ENCODE data around the gene NSDHL. TPM values are rescaled to one million over a fixed set of nuclear protein-coding genes. Genes with fewer than 3 reads are reported as not detected.

Gene NSDHL
- total RNA-seq, 2 donors from 2014 or later, result 21.1 to 22.2 TPM

DNA sequence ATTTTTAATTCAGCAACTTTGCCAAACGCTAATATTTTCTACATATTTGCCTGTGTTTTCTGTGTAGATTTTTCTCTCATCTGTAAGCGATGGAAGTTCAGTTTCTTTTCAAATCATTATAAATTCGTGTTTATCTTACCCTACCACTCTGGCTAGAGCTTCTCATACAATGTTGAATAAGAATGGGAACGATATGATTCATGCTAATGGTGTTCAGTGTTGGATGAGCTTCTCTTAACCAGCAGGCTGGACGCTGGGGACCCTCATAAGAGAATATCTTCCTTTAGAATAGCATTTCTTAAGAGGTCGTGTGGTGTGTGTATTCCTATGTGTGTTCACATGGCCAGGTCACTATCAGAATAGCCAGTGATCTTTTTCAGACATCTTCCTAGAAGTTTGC is 31.0 kb downstream of the NSDHL start:
- Mint-ChIP-seq H3K4me3 (no peak overlapping the region), H3K4me1 (ENCODE audit: low read depth in 2 of 2) (no peaks in the 10 kb centered on the region), H3K36me3 (peaks cover 6% of the 10 kb centered on the region), H3K27ac (no peak overlapping the region), H3K9me3 (no peaks in the 10 kb centered on the region), H3K27me3 (peaks cover 0 to 4% of the 10 kb centered on the region in 2 donors)
- ATAC-seq (no peak), DNase-seq (ENCODE audit: low spot score) (no peak)

GRCh38 chrX:152865232-152865920 is 34.5 kb downstream of the NSDHL start:
- DNase-seq (ENCODE audit: low spot score) (no peak), ATAC-seq (no peak)
- Mint-ChIP-seq H3K36me3 (peaks cover 6% of the 10 kb centered on the region), H3K27me3 (peaks cover 0 to 2% of the 10 kb centered on the region in 2 donors), H3K4me3 (no peak overlapping the region), H3K27ac (no peak overlapping the region), H3K4me1 (ENCODE audit: low read depth in 2 of 2) (no peaks in the 10 kb centered on the region), H3K9me3 (no peaks in the 10 kb centered on the region)

GRCh38 chrX:152866386-152866785 is 35.5 kb downstream of the NSDHL start:
- Mint-ChIP-seq H3K27ac (no peak overlapping the region), H3K9me3 (no peaks in the 10 kb centered on the region), H3K4me3 (no peak overlapping the region), H3K27me3 (no peaks in the 10 kb centered on the region), H3K4me1 (ENCODE audit: low read depth in 2 of 2) (no peaks in the 10 kb centered on the region), H3K36me3 (peaks cover 6% of the 10 kb centered on the region)
- DNase-seq (ENCODE audit: low spot score), result no peak
- no peak for ATAC-seq

DNA sequence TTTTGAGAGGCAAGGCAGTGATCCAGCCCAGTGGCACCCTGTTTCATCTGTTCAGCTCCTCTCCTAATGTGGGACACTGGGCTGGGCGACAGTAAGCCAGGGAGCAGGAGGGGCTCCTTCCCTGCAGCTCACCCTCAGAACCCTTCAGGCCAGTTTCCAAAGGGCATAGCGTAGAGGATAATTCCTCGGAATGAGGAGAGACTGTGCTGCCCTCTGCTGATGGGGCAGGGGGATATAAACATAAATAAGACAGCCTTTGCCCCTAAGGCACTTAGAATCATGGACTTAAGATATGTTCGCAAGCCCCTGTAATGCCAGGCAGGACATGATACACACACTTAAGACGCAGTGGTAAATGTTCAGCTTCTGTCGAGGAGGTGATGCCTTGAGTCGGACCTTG is 39.1 kb downstream of the NSDHL start:
- no peak for ATAC-seq
- no peak overlapping the region for H3K27ac Mint-ChIP-seq
- H3K27me3 Mint-ChIP-seq, result peaks cover 0 to 2% of the 10 kb centered on the region in 2 donors
- H3K9me3 Mint-ChIP-seq, result no peaks in the 10 kb centered on the region
- peaks cover 12 to 15% of the 10 kb centered on the region in 2 donors for H3K4me1 Mint-ChIP-seq (ENCODE audit: low read depth in 2 of 2)
- H3K4me3 Mint-ChIP-seq, result no peak overlapping the region
- no peaks in the 10 kb centered on the region for H3K36me3 Mint-ChIP-seq
- no peak for DNase-seq (ENCODE audit: low spot score)

DNA sequence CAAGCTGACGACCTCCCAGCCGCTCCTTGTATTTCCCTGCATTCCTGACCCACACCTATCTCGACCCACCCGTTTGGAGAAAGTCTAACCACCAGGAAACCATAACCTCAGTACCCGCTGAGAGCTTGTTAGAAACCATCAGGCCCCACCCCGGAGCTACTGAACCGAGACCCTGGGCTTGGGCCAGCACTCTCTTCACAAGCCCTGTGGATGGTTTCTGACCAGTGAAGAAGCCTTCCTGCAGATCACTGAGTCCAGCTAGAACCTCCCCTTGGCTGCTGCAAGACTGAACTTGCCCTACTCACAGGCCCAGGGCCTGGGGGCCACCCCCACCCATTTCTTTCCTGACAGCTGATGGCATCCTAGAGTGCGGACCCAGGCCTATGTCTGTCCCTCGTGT is 40.4 kb downstream of the NSDHL start:
- Mint-ChIP-seq H3K36me3 (no peaks in the 10 kb centered on the region), H3K4me3 (no peak overlapping the region), H3K27me3 (peaks cover 0 to 6% of the 10 kb centered on the region in 2 donors), H3K27ac (no peak overlapping the region), H3K4me1 (ENCODE audit: low read depth in 2 of 2) (peaks cover 12 to 15% of the 10 kb centered on the region in 2 donors), H3K9me3 (no peaks in the 10 kb centered on the region)
- ATAC-seq, result no peak
- DNase-seq (ENCODE audit: low spot score), result no peak

DNA sequence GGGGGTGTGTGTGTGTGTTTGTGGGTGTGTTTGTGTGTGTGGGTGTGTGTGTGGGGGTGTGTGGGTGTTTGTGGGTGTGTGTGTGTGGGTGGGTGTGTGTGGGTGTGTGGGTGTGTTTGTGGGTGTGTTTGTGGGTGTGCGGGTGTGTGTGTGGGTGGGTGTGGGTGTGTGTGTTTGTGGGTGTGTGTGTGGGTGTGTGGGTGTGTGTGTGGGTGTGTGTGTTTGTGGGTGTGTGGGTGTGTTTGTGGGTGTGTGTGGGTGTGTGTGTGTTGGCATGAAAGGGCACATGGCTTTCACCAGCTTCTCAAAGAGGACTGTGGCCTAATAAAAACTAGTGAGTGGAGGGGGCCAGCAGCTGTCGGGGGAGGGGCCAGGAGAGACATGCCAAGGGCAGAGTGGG is 41.7 kb downstream of the NSDHL start:
- Mint-ChIP-seq H3K36me3 (no peaks in the 10 kb centered on the region), H3K27me3 (peaks cover 0 to 12% of the 10 kb centered on the region in 2 donors), H3K27ac (peak overlapping the region in 1 of 2 donors; percentile 66), H3K4me3 (no peak overlapping the region), H3K9me3 (no peaks in the 10 kb centered on the region), H3K4me1 (ENCODE audit: low read depth in 2 of 2) (peaks cover 12 to 15% of the 10 kb centered on the region in 2 donors)
- DNase-seq (ENCODE audit: low spot score) (no peak), ATAC-seq (no peak)

DNA sequence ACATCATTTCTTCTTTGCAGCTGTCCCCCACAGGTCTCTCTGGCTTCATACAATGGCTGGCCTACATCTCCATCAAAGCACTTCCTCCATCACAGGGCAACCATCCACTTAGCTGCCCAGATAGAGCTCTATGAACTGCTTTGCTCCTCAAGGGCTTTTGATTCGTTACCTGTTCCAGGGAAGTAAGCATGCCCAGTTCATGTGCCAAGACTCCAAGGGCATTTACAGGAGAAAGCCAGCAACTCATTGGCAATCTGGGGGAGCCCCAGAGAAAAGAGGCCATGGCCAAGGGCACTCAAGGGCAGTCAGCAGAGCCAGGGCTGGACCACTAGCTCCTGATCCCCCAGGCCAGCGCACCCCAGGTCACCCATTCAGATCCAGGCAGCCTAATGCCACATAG is 42.5 kb downstream of the NSDHL start:
- Mint-ChIP-seq H3K27ac (peak overlapping the region in 1 of 2 donors; percentile 84), H3K36me3 (no peaks in the 10 kb centered on the region), H3K27me3 (peaks cover 0 to 13% of the 10 kb centered on the region in 2 donors), H3K4me1 (ENCODE audit: low read depth in 2 of 2) (peaks cover 12 to 15% of the 10 kb centered on the region in 2 donors), H3K4me3 (no peak overlapping the region), H3K9me3 (no peaks in the 10 kb centered on the region)
- no peak for ATAC-seq
- DNase-seq (ENCODE audit: low spot score), result no peak

- no peak overlapping the region for H3K27ac Mint-ChIP-seq
- no peak overlapping the region for H3K4me3 Mint-ChIP-seq
- no peak for DNase-seq (ENCODE audit: low spot score)
- H3K9me3 Mint-ChIP-seq, result no peaks in the 10 kb centered on the region
- peaks cover 6 to 7% of the 10 kb centered on the region in 2 donors for H3K4me1 Mint-ChIP-seq (ENCODE audit: low read depth in 2 of 2)
- ATAC-seq, result no peak
- H3K36me3 Mint-ChIP-seq, result no peaks in the 10 kb centered on the region
- H3K27me3 Mint-ChIP-seq, result peaks cover 0 to 19% of the 10 kb centered on the region in 2 donors
Observed at GRCh38 chrX:152876931-152877840, 46.3 kb downstream of the NSDHL start.

DNA sequence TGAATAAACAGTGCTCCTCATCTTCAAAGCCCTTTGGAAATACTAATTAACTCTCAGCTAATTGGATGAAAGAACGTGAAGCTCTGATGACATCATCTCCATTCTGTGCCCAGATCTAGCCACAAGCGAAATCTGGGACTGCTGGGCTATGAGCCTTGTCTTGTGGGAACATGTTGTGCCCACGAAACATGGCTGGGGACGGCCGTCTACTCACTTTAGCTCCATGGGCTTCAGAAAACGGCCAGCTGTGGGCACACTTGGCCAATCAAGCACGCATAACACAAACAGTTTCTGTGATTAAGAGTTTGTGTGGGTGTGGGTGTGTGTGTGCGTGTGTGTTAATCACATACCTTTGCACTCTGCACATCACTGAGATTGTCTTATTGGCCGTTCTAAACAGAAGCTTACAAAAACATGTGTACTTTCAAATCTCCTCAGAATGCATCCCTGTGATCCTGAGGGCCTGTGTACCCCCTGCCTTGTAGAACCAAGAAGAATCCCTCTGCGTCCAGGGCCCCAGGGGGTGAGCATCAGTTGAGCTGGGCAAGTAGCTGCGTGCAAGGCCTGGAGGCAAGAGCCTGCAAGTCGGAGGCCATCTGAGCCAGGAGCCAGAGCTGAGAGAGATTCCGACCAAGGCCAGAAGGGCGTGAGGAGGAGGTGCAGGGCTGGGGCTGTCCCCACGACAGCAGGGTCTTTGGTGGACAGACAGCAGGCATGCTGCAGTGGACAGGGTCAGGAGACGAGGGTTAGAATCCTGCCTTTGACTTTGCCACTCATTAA is 48.3 kb downstream of the NSDHL start:
- Mint-ChIP-seq H3K4me1 (ENCODE audit: low read depth in 2 of 2) (no peaks in the 10 kb centered on the region), H3K27ac (no peak overlapping the region), H3K4me3 (no peak overlapping the region), H3K36me3 (no peaks in the 10 kb centered on the region), H3K27me3 (peaks cover 0 to 23% of the 10 kb centered on the region in 2 donors), H3K9me3 (no peaks in the 10 kb centered on the region)
- ATAC-seq, result no peak
- DNase-seq (ENCODE audit: low spot score), result no peak

GRCh38 chrX:152881289-152881688 is 50.4 kb downstream of the NSDHL start:
- no peak for ATAC-seq
- DNase-seq (ENCODE audit: low spot score), result no peak
- H3K4me1 Mint-ChIP-seq (ENCODE audit: low read depth in 2 of 2), result no peaks in the 10 kb centered on the region
- no peaks in the 10 kb centered on the region for H3K36me3 Mint-ChIP-seq
- peaks cover 0 to 24% of the 10 kb centered on the region in 2 donors for H3K27me3 Mint-ChIP-seq
- no peak overlapping the region for H3K27ac Mint-ChIP-seq
- no peaks in the 10 kb centered on the region for H3K9me3 Mint-ChIP-seq
- H3K4me3 Mint-ChIP-seq, result no peak overlapping the region

GRCh38 chrX:152884171-152884570 is 53.3 kb downstream of the NSDHL start:
- Mint-ChIP-seq H3K4me3 (no peak overlapping the region), H3K27me3 (peaks cover 9 to 19% of the 10 kb centered on the region in 2 donors), H3K36me3 (no peaks in the 10 kb centered on the region), H3K27ac (no peak overlapping the region), H3K9me3 (no peaks in the 10 kb centered on the region), H3K4me1 (ENCODE audit: low read depth in 2 of 2) (no peaks in the 10 kb centered on the region)
- DNase-seq (ENCODE audit: low spot score) (no peak), ATAC-seq (no peak)

- no peak for ATAC-seq
- H3K27me3 Mint-ChIP-seq, result peaks cover 33 to 41% of the 10 kb centered on the region in 2 donors
- H3K4me1 Mint-ChIP-seq (ENCODE audit: low read depth in 2 of 2), result no peaks in the 10 kb centered on the region
- no peaks in the 10 kb centered on the region for H3K36me3 Mint-ChIP-seq
- H3K9me3 Mint-ChIP-seq, result no peaks in the 10 kb centered on the region
- no peak for DNase-seq (ENCODE audit: low spot score)
- H3K27ac Mint-ChIP-seq, result no peak overlapping the region
- no peak overlapping the region for H3K4me3 Mint-ChIP-seq
Observed at GRCh38 chrX:152886716-152887115, 55.9 kb downstream of the NSDHL start.

GRCh38 chrX:152892499-152892898 is 61.6 kb downstream of the NSDHL start:
- DNase-seq (ENCODE audit: low spot score), result no peak
- ATAC-seq, result no peak
- Mint-ChIP-seq H3K4me3 (no peak overlapping the region), H3K27ac (no peak overlapping the region), H3K4me1 (ENCODE audit: low read depth in 2 of 2) (peaks cover 0 to 4% of the 10 kb centered on the region in 2 donors), H3K27me3 (peaks cover 41 to 42% of the 10 kb centered on the region in 2 donors), H3K36me3 (no peaks in the 10 kb centered on the region), H3K9me3 (no peaks in the 10 kb centered on the region)
